A549 (cell line): ENCODE measurements around the gene TM7SF2. TPM values are rescaled to one million over a fixed set of nuclear protein-coding genes. Genes with fewer than 3 reads are reported as not detected.

Experiments
- ATAC-seq, 2 experiments: fragments of 200-7000 bp in 1 of 2; fragments of >200 bp in 1 of 2; cut with Nextera tagmentation in 1 of 2; cut with Tn5 transposase in 1 of 2; 3 replicates each; pipeline versions ENCODE4 v1.8.0 to v1.9.1; 2018 to 2020; ENCODE audit warnings: mild to moderate bottlenecking in 1 of 2, moderate library complexity in 1 of 2
- CTCF ChIA-PET: fragments of 300-600 bp; sonication (Branson Sonifier 250); formaldehyde crosslinking; extraction: SDS; loops from one replicate; lab custom pipeline; 2021; ENCODE audit warnings: antibody characterized with exemption, inconsistent platforms; lab: Yijun Ruan, JAX
- POLR2A ChIA-PET: fragments of 350-600 bp; formaldehyde crosslinking; extraction: SDS; loops from one replicate; lab custom pipeline; 2021; ENCODE audit warnings: antibody characterized with exemption, inconsistent platforms; lab: Yijun Ruan, JAX
- DNase-seq, 2 experiments: peaks; one replicate each; pipeline versions ENCODE4 v3.0.0 to v3.0.0-alpha.2; 2011 to 2016; ENCODE audit warnings: low read depth in 1 of 2, low spot score in 1 of 2
- FAIRE-seq: peaks from 2 replicates; lab custom pipeline; 2011; peaks lifted over from hg19 to GRCh38; lab: Jason Lieb, UNC
- H3K27ac ChIP-seq, 2 experiments: fragments of >200 bp; sonication (Bioruptor Twin); formaldehyde crosslinking; 3 replicates each; pipeline ENCODE4 v1.5.1; 2016 to 2017
- H3K4me1 ChIP-seq: fragments of >200 bp; sonication (Bioruptor Twin); formaldehyde crosslinking; 3 replicates; pipeline ENCODE4 v1.6.1; 2016
- H3K4me2 ChIP-seq: fragments of >200 bp; sonication (Bioruptor Twin); formaldehyde crosslinking; 3 replicates; pipeline ENCODE4 v1.6.1; 2016
- H3K4me3 ChIP-seq: fragments of >200 bp; sonication (Bioruptor Twin); formaldehyde crosslinking; 3 replicates; pipeline ENCODE4 v1.5.1; 2016
- H3K9me3 ChIP-seq: fragments of >200 bp; sonication (Bioruptor Twin); formaldehyde crosslinking; 3 replicates; pipeline ENCODE4 v1.6.1; 2016
- CBX8 ChIP-seq: fragments of 200-600 bp; sonication (generic); IDR thresholded peaks from 2 replicates; pipeline ENCODE4 v1.6.1; 2016
- CEBPB ChIP-seq, 2 experiments: fragments of >200 bp in 1 of 2; sonication (Bioruptor Twin) in 1 of 2; formaldehyde crosslinking in 1 of 2; IDR thresholded peaks; 2 replicates each; pipeline ENCODE4 v1.6.1; 2012 to 2016
- EHF ChIP-seq: fragments of 250-450 bp; sonication (Bioruptor Pico); IDR thresholded peaks from 2 replicates; pipeline ENCODE4 v1.5.0; 2020; ENCODE audit warnings: mild to moderate bottlenecking
- EHMT2 ChIP-seq: fragments of 200-600 bp; sonication (generic); IDR thresholded peaks from 2 replicates; pipeline ENCODE4 v1.6.1; 2016; ENCODE audit warnings: antibody characterized with exemption, low read depth, mild to moderate bottlenecking, moderate library complexity
- EP300 ChIP-seq, 2 experiments: fragments of >200 bp; sonication (Bioruptor Twin); formaldehyde crosslinking; IDR thresholded peaks; 2 replicates in 1 of 2; 3 replicates in 1 of 2; pipeline ENCODE4 v1.6.1; 2016 to 2017
- FOXS1 ChIP-seq: fragments of 250-450 bp; sonication (Bioruptor Pico); IDR thresholded peaks from 2 replicates; pipeline ENCODE4 v1.5.0; 2020; ENCODE audit warnings: mild to moderate bottlenecking, moderate library complexity
- GATA3 ChIP-seq: IDR thresholded peaks from 2 replicates; pipeline ENCODE4 v1.6.1; 2012; ENCODE audit warnings: borderline replicate concordance
- JUN ChIP-seq, 2 experiments: fragments of >200 bp; sonication (Bioruptor Twin); formaldehyde crosslinking; IDR thresholded peaks; 2 replicates in 1 of 2; 3 replicates in 1 of 2; pipeline ENCODE4 v1.6.1; 2016 to 2017
- KDM1A ChIP-seq: fragments of 200-600 bp; sonication (generic); IDR thresholded peaks from 2 replicates; pipeline ENCODE4 v1.6.1; 2016; ENCODE audit warnings: low read depth, mild to moderate bottlenecking
- KDM5A ChIP-seq: fragments of 200-600 bp; sonication (generic); IDR thresholded peaks from 2 replicates; pipeline ENCODE4 v1.6.1; 2016; ENCODE audit warnings: antibody characterized with exemption, mild to moderate bottlenecking
- RAD21 ChIP-seq, 2 experiments: fragments of >200 bp in 1 of 2; sonication (Bioruptor Twin) in 1 of 2; formaldehyde crosslinking in 1 of 2; IDR thresholded peaks in 1 of 2; conservative IDR thresholded peaks in 1 of 2; 2 replicates in 1 of 2; 3 replicates in 1 of 2; pipeline ENCODE4 v1.6.1; 2012 to 2018; ENCODE audit warnings: inconsistent platforms in 1 of 2
- RCOR1 ChIP-seq: fragments of 150-350 bp; IDR thresholded peaks from 2 replicates; pipeline ENCODE4 v1.6.1; 2014; ENCODE audit warnings: antibody characterized with exemption, low read length, low read depth
- SMC3 ChIP-seq: fragments of >200 bp; sonication (Bioruptor Twin); formaldehyde crosslinking; IDR thresholded peaks from 3 replicates; pipeline ENCODE4 v1.6.1; 2018; ENCODE audit warnings: inconsistent platforms
- TFCP2L1 ChIP-seq: fragments of 250-450 bp; sonication (Bioruptor Pico); IDR thresholded peaks from 2 replicates; pipeline ENCODE4 v1.5.0; 2021; ENCODE audit warnings: mild to moderate bottlenecking
- TP53 ChIP-seq: fragments of 250-450 bp; sonication (Bioruptor Pico); IDR thresholded peaks from 2 replicates; pipeline ENCODE4 v1.5.0; 2021; ENCODE audit warnings: mild to moderate bottlenecking, moderate library complexity
- USF2 ChIP-seq: fragments of 450-650 bp; IDR thresholded peaks from 2 replicates; pipeline ENCODE4 v1.6.1; 2014; ENCODE audit warnings: antibody characterized with exemption
- WGBS: methylation state at CpG from one replicate; pipeline ENCODE4 v1.1.6; 2017; ENCODE audit errors: missing lambda C conversion rate; 5-methylcytosine and 5-hydroxymethylcytosine counted together
- polyA plus RNA-seq, 4 experiments: library from polyadenylated mRNA; depleted of rRNA in 3 of 4; stranded (reverse); fragments of >200 nt; fragmentation: RNase III in 1 of 4; extraction: RNeasy Plus Mini Kit Qiagen cat#74134 plus additional on column Dnase treatment in 1 of 4; gene quantifications; 2 replicates in 3 of 4; 3 replicates in 1 of 4; pipeline ENCODE4 v1.2.3, GENCODE V29; 2011 to 2017
- TF ChIP-seq, protein P1 (sequence below): fragments of >200 bp; sonication (Bioruptor Twin); formaldehyde crosslinking; IDR thresholded peaks from 3 replicates; pipeline ENCODE4 v1.5.1; 2016
- TF ChIP-seq, protein P2 (sequence below): fragments of 250-450 bp; sonication (Bioruptor Pico); IDR thresholded peaks from 2 replicates; pipeline ENCODE4 v1.5.0; 2020; ENCODE audit warnings: low read depth, mild to moderate bottlenecking, moderate library complexity
- TF ChIP-seq, protein P3 (sequence below): fragments of 150-350 bp; IDR thresholded peaks from 2 replicates; pipeline ENCODE4 v1.6.1; 2014; ENCODE audit warnings: low read depth, mild to moderate bottlenecking, low read length
- TF ChIP-seq, protein P4 (sequence below): fragments of 250-450 bp; sonication (Bioruptor Pico); IDR thresholded peaks from 2 replicates; pipeline ENCODE4 v1.5.0; 2021; ENCODE audit warnings: mild to moderate bottlenecking, moderate library complexity, borderline replicate concordance

TM7SF2 gene
- polyA plus RNA-seq, 2 of the 4 experiments (the other 2 are of a cell fraction), result 8.2 TPM

DNA sequence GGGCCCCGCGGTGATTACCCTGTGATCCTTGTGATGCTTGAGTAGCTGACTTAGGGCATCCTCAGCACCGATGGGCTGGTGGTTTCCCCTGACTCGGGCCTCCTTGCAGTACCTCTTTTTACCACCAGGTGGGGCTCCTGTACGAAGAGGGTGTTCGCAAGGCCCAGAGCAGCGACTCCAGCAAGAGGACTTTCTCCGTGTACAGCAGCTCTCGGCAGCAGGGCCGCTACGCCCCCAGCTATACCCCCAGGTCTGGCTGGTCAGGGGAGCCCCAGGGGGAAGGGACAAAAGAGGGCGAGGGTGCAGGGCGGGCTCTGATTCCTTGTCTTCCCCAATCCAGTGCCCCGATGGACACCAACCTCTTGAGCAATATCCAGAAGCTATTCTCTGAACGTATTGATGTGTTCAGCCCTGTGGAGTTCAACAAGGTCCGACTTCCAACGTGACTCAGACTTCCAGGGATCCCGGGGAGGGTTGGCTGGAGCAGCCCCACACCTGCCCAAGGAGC, 1.3 kb upstream of the TM7SF2 start:
- Histone ChIP-seq H3K4me1 (peaks cover 22% of the 10 kb centered on the region; the same call in 2 of the 3 replicates), H3K4me3 (no peak overlapping the region), H3K9me3 (no peaks in the 10 kb centered on the region), H3K27ac (peak overlapping the region in 1 of 2 experiments; percentile 69; a peak in 3 of 6 replicates), H3K4me2 (peak overlapping the region; percentile 35; the same call in 2 of the 3 replicates)
- ChIA-PET CTCF (interaction anchor here (0.6 to 6.6 kb wide), 38 partner anchors 8 to 399 kb away, joined by 3 to 153 read pairs (median 4); partner anchors contain the start of genes ARL2, CDCA5, FAU and MRPL49), POLR2A (interaction anchor here (1.2 to 3.4 kb wide), 4 partner anchors 9 to 25 kb away, joined by 4 to 24 read pairs (median 10); partner anchors contain the start of genes FAU, MRPL49 and SYVN1)
- FAIRE-seq (no peak), ATAC-seq (peak; percentile 33 to 70), DNase-seq (peak; percentile 81 to 86)
- TF ChIP-seq CEBPB (IDR thresholded peaks at IDR 0.05) (peak in 1 of 2 experiments; percentile 60; a peak in 2 of 4 replicates), JUN (IDR thresholded peaks at IDR 0.05) (0 out of 5 replicates have a peak, but pooled peaks of 1 of the 2 experiments have one; percentile 38), FOXS1 (CRISPR knock-in tag) (no peak), SMC3 (peak; percentile 52), RAD21 (conservative IDR thresholded peaks at IDR 0.05 in 1 of 2, IDR thresholded peaks at IDR 0.05 in 1 of 2) (peak; percentile 49 to 53; a peak in 4 of 5 replicates)
- TF ChIP-seq, protein P1, sequence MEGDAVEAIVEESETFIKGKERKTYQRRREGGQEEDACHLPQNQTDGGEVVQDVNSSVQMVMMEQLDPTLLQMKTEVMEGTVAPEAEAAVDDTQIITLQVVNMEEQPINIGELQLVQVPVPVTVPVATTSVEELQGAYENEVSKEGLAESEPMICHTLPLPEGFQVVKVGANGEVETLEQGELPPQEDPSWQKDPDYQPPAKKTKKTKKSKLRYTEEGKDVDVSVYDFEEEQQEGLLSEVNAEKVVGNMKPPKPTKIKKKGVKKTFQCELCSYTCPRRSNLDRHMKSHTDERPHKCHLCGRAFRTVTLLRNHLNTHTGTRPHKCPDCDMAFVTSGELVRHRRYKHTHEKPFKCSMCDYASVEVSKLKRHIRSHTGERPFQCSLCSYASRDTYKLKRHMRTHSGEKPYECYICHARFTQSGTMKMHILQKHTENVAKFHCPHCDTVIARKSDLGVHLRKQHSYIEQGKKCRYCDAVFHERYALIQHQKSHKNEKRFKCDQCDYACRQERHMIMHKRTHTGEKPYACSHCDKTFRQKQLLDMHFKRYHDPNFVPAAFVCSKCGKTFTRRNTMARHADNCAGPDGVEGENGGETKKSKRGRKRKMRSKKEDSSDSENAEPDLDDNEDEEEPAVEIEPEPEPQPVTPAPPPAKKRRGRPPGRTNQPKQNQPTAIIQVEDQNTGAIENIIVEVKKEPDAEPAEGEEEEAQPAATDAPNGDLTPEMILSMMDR, result peak; percentile 73
- WGBS, result 6% methylated on average over 16 of the region's 18 CpGs

GRCh38 chr11:65111159-65111743, 421 bp upstream of the TM7SF2 start:
- H3K4me1 ChIP-seq, result peaks cover 26% of the 10 kb centered on the region; the same call in 2 of the 3 replicates
- ChIA-PET CTCF (interaction anchor here (0.6 to 6.6 kb wide), 38 partner anchors 8 to 398 kb away, joined by 3 to 153 read pairs (median 6); partner anchors contain the start of genes ARL2, CDCA5, FAU and MRPL49), POLR2A (interaction anchor here (0.6 to 3.4 kb wide), 14 partner anchors 8 to 267 kb away, joined by 3 to 24 read pairs (median 3); partner anchors contain the start of genes ARL2, CDC42BPG, DPF2 and FAU)
- DNase-seq, result no peak
- H3K4me3 ChIP-seq, result no peak overlapping the region; the same call in 2 of the 3 replicates
- FAIRE-seq, result no peak
- ATAC-seq, result no peak; a peak in 1 of 6 replicates
- TF ChIP-seq EHF, result no peak
- TF ChIP-seq KDM1A, result no peak
- no peak for TF ChIP-seq EHMT2
- no peak for TF ChIP-seq KDM5A
- TF ChIP-seq EP300 (IDR thresholded peaks at IDR 0.05), result no peak
- TF ChIP-seq RCOR1, result no peak
- TF ChIP-seq SMC3, result no peak
- no peaks in the 10 kb centered on the region for H3K9me3 ChIP-seq
- H3K4me2 ChIP-seq, result peak overlapping the region; percentile 100; the same call in 2 of the 3 replicates
- WGBS, result 63% methylated on average over 28 of the region's 31 CpGs
- H3K27ac ChIP-seq, result no peak overlapping the region

DNA sequence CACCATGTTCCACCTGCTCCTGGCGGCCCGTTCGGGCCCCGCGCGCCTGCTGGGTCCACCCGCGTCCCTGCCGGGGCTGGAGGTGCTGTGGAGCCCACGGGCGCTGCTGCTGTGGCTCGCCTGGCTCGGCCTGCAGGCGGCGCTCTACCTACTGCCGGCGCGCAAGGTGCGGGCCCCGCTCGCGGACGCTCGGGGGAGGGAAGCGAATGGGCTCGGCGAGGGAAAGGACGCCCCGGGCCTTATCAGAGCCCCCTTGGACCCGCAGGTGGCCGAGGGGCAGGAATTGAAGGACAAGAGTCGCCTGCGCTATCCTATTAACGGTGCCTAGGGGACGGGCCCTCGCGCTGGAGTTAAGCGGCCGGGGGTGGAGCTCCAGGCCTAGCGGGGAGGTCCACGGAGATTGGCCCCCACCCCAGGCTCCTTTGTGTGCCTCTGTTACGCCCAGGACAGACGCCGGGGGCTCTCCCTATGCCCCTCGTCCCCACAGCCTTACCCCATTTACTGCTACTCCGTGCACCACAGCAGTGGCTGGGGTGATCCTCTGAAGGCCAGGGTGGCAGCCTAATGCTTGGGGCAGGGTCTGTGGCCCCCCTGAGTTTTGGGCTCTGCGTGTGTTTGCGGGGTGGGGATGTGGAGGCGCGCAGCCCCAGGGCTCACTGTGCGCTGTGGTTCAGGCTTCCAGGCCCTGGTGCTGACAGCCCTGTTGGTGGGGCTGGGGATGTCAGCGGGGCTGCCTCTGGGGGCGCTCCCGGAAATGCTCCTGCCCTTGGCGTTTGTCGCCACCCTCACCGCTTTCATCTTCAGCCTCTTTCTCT, 1.1 kb downstream of the TM7SF2 start:
- 43% methylated on average over 25 of the region's 57 CpGs for whole genome bisulfite sequencing
- peak overlapping the region; percentile 52 for H3K4me3 ChIP-seq
- CTCF ChIA-PET, result interaction anchor here (0.5 to 6.6 kb wide), 23 partner anchors 7 to 312 kb away, joined by 3 to 153 read pairs (median 4); partner anchors contain the start of genes ARL2, CAPN1, FAU and MRPL49
- no peaks in the 10 kb centered on the region for H3K9me3 ChIP-seq
- POLR2A ChIA-PET, result interaction anchor here (0.5 to 3.4 kb wide), 10 partner anchors 9 to 452 kb away, joined by 3 to 24 read pairs (median 4); partner anchors contain the start of genes CDC42BPG, FAU and MRPL49
- H3K4me2 ChIP-seq, result peak overlapping the region; percentile 100
- peak overlapping the region; percentile 73 to 88 for H3K27ac ChIP-seq
- H3K4me1 ChIP-seq, result peaks cover 31% of the 10 kb centered on the region; the same call in 2 of the 3 replicates
- FAIRE-seq, result no peak
- DNase-seq, result peak; percentile 53 to 64
- peak; percentile 25 to 57; a peak in 5 of 6 replicates for ATAC-seq
- TF ChIP-seq RAD21 (conservative IDR thresholded peaks at IDR 0.05 in 1 of 2, IDR thresholded peaks at IDR 0.05 in 1 of 2), result peak in 1 of 2 experiments; percentile 31; a peak in 1 of 5 replicates
- TF ChIP-seq, protein P2, sequence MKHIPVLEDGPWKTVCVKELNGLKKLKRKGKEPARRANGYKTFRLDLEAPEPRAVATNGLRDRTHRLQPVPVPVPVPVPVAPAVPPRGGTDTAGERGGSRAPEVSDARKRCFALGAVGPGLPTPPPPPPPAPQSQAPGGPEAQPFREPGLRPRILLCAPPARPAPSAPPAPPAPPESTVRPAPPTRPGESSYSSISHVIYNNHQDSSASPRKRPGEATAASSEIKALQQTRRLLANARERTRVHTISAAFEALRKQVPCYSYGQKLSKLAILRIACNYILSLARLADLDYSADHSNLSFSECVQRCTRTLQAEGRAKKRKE (CRISPR knock-in tag), result no peak
- TF ChIP-seq, protein P3, sequence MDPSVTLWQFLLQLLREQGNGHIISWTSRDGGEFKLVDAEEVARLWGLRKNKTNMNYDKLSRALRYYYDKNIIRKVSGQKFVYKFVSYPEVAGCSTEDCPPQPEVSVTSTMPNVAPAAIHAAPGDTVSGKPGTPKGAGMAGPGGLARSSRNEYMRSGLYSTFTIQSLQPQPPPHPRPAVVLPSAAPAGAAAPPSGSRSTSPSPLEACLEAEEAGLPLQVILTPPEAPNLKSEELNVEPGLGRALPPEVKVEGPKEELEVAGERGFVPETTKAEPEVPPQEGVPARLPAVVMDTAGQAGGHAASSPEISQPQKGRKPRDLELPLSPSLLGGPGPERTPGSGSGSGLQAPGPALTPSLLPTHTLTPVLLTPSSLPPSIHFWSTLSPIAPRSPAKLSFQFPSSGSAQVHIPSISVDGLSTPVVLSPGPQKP, result no peak
- TF ChIP-seq SMC3, result peak; percentile 49
- TF ChIP-seq CEBPB (IDR thresholded peaks at IDR 0.05), result no peak
- TF ChIP-seq GATA3, result no peak
- TF ChIP-seq, protein P4, sequence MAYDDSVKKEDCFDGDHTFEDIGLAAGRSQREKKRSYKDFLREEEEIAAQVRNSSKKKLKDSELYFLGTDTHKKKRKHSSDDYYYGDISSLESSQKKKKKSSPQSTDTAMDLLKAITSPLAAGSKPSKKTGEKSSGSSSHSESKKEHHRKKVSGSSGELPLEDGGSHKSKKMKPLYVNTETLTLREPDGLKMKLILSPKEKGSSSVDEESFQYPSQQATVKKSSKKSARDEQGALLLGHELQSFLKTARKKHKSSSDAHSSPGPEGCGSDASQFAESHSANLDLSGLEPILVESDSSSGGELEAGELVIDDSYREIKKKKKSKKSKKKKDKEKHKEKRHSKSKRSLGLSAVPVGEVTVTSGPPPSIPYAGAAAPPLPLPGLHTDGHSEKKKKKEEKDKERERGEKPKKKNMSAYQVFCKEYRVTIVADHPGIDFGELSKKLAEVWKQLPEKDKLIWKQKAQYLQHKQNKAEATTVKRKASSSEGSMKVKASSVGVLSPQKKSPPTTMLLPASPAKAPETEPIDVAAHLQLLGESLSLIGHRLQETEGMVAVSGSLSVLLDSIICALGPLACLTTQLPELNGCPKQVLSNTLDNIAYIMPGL (CRISPR knock-in tag), result peak; percentile 75; the same call in 1 of the 2 replicates
- no peak for TF ChIP-seq CBX8
- no peak for TF ChIP-seq KDM5A
- TF ChIP-seq TP53, result no peak
- no peak for TF ChIP-seq USF2
- TF ChIP-seq TFCP2L1 (CRISPR knock-in tag), result no peak
- no peak for TF ChIP-seq KDM1A
